Mesenchymal stem cell (in vitro differentiated cells and primary cell): ENCODE measurements around the gene CBL. TPM values are rescaled to one million over a fixed set of nuclear protein-coding genes. Genes with fewer than 3 reads are reported as not detected.

ENCODE experiments used
- DNase-seq: peaks from one replicate; pipeline ENCODE4 v3.0.0-alpha.2; 2013
- H2AFZ ChIP-seq: one replicate; pipeline ENCODE4 v1.6.1; 2013; ENCODE audit warnings: low read depth, mild to moderate bottlenecking, control low read depth, inconsistent platforms, low read length, moderate library complexity
- H2AK5ac ChIP-seq: 2 replicates; pipeline ENCODE4 v1.6.1; 2013; ENCODE audit warnings: low read length, moderate library complexity, mild to moderate bottlenecking, inconsistent platforms; ENCODE audit not compliant: severe bottlenecking
- H2BK120ac ChIP-seq: one replicate; pipeline ENCODE4 v1.6.1; 2013; ENCODE audit warnings: low read depth, mild to moderate bottlenecking, inconsistent platforms, low read length, moderate library complexity
- H2BK12ac ChIP-seq, 2 experiments: one replicate each; pipeline ENCODE4 v1.6.1; 2013; ENCODE audit warnings: inconsistent platforms in 2 of 2, low read length in 2 of 2, mild to moderate bottlenecking in 2 of 2, moderate library complexity in 2 of 2, control low read depth in 1 of 2
- H2BK15ac ChIP-seq: one replicate; pipeline ENCODE4 v1.6.1; 2013; ENCODE audit warnings: mild to moderate bottlenecking, low read depth, inconsistent platforms; ENCODE audit not compliant: poor library complexity, severe bottlenecking
- H2BK5ac ChIP-seq: 2 replicates; pipeline ENCODE4 v1.6.1; 2013; ENCODE audit warnings: low read depth, mild to moderate bottlenecking, low read length, control low read depth, inconsistent platforms; ENCODE audit not compliant: poor library complexity, severe bottlenecking
- H3K14ac ChIP-seq, 2 experiments: one replicate each; pipeline ENCODE4 v1.6.1; 2013; ENCODE audit warnings: inconsistent platforms in 2 of 2, low read length in 2 of 2, control low read depth in 1 of 2, mild to moderate bottlenecking in 1 of 2, moderate library complexity in 1 of 2
- H3K18ac ChIP-seq, 2 experiments: one replicate each; pipeline ENCODE4 v1.6.1; 2013; ENCODE audit warnings: inconsistent platforms in 2 of 2, low read length in 2 of 2, control low read depth in 1 of 2, low read depth in 1 of 2, mild to moderate bottlenecking in 1 of 2
- H3K23ac ChIP-seq, 2 experiments: one replicate each; pipeline ENCODE4 v1.6.1; 2013; ENCODE audit warnings: inconsistent platforms in 2 of 2, low read length in 2 of 2, mild to moderate bottlenecking in 2 of 2, moderate library complexity in 2 of 2, control low read depth in 1 of 2
- H3K27ac ChIP-seq: 2 replicates; pipeline ENCODE4 v1.5.1; 2013; ENCODE audit warnings: mild to moderate bottlenecking, moderate library complexity, low read length, control low read depth, inconsistent platforms; ENCODE audit not compliant: poor library complexity, severe bottlenecking
- H3K27me3 ChIP-seq, 2 experiments: 2 replicates each; pipeline versions ENCODE4 v1.6.1 to v1.7.0; 2013; ENCODE audit warnings: low read length in 2 of 2, mild to moderate bottlenecking in 2 of 2, moderate library complexity in 2 of 2, control low read depth in 1 of 2, inconsistent platforms in 1 of 2; ENCODE audit not compliant: control insufficient read depth in 1 of 2, insufficient read depth in 1 of 2
- H3K36me3 ChIP-seq, 2 experiments: 2 replicates each; pipeline versions ENCODE4 v1.6.1 to v1.7.0; 2013; ENCODE audit warnings: low read length in 2 of 2, control low read depth in 1 of 2, inconsistent platforms in 1 of 2, low read depth in 1 of 2, mild to moderate bottlenecking in 1 of 2; ENCODE audit not compliant: insufficient read depth in 2 of 2, control insufficient read depth in 1 of 2
- H3K4ac ChIP-seq, 2 experiments: one replicate each; pipeline ENCODE4 v1.6.1; 2013; ENCODE audit warnings: inconsistent platforms in 2 of 2, low read length in 2 of 2, mild to moderate bottlenecking in 2 of 2, moderate library complexity in 2 of 2, control low read depth in 1 of 2, low read depth in 1 of 2
- H3K4me1 ChIP-seq: 2 replicates; pipeline ENCODE4 v1.6.1; 2013; ENCODE audit warnings: low read depth, low read length, control low read depth; ENCODE audit not compliant: control insufficient read depth, insufficient read depth
- H3K4me2 ChIP-seq: 2 replicates; pipeline ENCODE4 v1.6.1; 2013; ENCODE audit warnings: low read length, mild to moderate bottlenecking, inconsistent platforms; ENCODE audit not compliant: poor library complexity, severe bottlenecking
- H3K4me3 ChIP-seq, 2 experiments: 2 replicates each; pipeline versions ENCODE4 v1.5.1 to v1.7.0; 2013; ENCODE audit warnings: low read length in 2 of 2, mild to moderate bottlenecking in 2 of 2, control low read depth in 1 of 2, low read depth in 1 of 2; ENCODE audit not compliant: insufficient read depth in 1 of 2
- H3K79me1 ChIP-seq: replicated peaks from 2 replicates; pipeline ENCODE4 v1.6.1; 2013; ENCODE audit warnings: mild to moderate bottlenecking, control low read depth, low read length, inconsistent platforms; ENCODE audit not compliant: poor library complexity, severe bottlenecking
- H3K9ac ChIP-seq: 2 replicates; pipeline ENCODE4 v1.7.0; 2013; ENCODE audit warnings: mild to moderate bottlenecking, low read length, moderate library complexity
- H3K9me3 ChIP-seq: 2 replicates; pipeline ENCODE4 v1.7.0; 2013; ENCODE audit warnings: mild to moderate bottlenecking, low read length; ENCODE audit not compliant: control insufficient read depth
- H4K8ac ChIP-seq: one replicate; pipeline ENCODE4 v1.6.1; 2013; ENCODE audit warnings: inconsistent platforms, mild to moderate bottlenecking, low read length, moderate library complexity
- H4K91ac ChIP-seq: one replicate; pipeline ENCODE4 v1.6.1; 2013; ENCODE audit warnings: mild to moderate bottlenecking, low read length, inconsistent platforms
- WGBS: methylation state at CpG from one replicate; pipeline ENCODE4 v1.1.7; 2013; ENCODE audit warnings: mixed read lengths; 5-methylcytosine and 5-hydroxymethylcytosine counted together
- polyA plus RNA-seq, 2 experiments: library from polyadenylated mRNA; stranded (reverse); fragments of 200-250 nt; gene quantifications; one replicate each; pipeline ENCODE4 v1.2.3, GENCODE V29; 2013

Gene CBL
- polyA plus RNA-seq (2013, experiment 1 of 2) = 14.9 TPM
- 14.8 TPM for polyA plus RNA-seq (2013, experiment 2 of 2)

DNA sequence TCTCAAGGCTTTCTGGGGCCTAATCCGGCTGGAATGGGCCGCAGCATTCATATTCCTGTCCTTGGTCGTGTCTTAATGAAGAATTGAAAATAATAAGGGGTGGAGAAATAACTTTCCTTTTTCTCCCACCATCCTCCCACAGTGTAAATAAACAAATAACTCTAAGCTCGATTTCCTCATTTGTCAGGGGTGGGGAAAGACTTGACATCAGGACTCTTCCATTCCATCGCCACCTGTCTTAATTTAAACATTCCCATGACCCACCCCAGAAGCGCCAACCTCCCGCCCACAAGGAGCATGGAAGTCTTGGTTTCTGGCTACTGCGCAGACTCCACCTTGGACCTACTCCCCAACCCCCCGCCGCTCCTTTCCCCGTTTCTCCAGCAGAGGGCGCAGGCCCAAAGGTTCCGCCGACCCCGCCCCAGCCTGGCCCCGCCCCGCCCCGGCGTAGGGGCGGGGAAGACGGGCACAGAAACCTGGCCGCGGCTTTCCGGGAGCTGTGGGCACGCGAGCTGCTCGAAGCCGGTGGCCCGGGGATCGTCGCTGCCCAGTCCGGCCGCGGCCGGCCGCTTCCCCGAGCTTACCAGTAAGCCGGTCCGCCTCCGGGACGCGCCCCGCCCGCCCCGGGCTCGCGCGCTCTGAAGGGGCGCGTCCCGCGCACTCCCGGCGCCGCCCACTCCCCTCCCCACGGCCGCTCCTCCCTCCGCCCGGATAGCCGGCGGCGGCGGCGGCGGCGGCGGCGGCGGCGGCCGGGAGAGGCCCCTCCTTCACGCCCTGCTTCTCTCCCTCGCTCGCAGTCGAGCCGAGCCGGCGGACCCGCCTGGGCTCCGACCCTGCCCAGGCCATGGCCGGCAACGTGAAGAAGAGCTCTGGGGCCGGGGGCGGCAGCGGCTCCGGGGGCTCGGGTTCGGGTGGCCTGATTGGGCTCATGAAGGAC is at the start of gene CBL:
Gene CBL, plus strand, starts transcription at position 766 of the 937 bp plus-strand sequence. Its CDS starts 79 bp downstream, at position 845.
- peak within 1 kb of the TSS; percentile 96 for H2BK15ac ChIP-seq
- H2BK12ac ChIP-seq = peak within 1 kb of the TSS in 1 of 2 experiments; percentile 80
- peak within 1 kb of the TSS; percentile 87 for H3K9ac ChIP-seq
- H2BK120ac ChIP-seq = peak within 1 kb of the TSS; percentile 71
- no peak within 1 kb of the TSS for H2AK5ac ChIP-seq
- H3K4me2 ChIP-seq = peak within 1 kb of the TSS; percentile 70
- peak; percentile 88 for DNase-seq
- H4K91ac ChIP-seq = peak within 1 kb of the TSS; percentile 44
- peak within 1 kb of the TSS; percentile 95 for H2BK5ac ChIP-seq
- peak within 1 kb of the TSS; percentile 94 for H2AFZ ChIP-seq
- no peaks in the 10 kb centered on the region for H3K36me3 ChIP-seq
- H3K4me1 ChIP-seq = peaks cover 4% of the 10 kb centered on the region
- H3K27ac ChIP-seq = peak within 1 kb of the TSS; percentile 23
- peak within 1 kb of the TSS; percentile 45 for H4K8ac ChIP-seq
- peak within 1 kb of the TSS; percentile 88 to 98 for H3K4me3 ChIP-seq
- H3K14ac ChIP-seq = peak within 1 kb of the TSS in 1 of 2 experiments; percentile 97
- WGBS = 2% methylated on average over 34 of the region's 88 CpGs
- H3K27me3 ChIP-seq = no peaks in the 10 kb centered on the region
- H3K79me1 ChIP-seq = no peaks in the 10 kb centered on the region
- peak within 1 kb of the TSS; percentile 46 to 67 for H3K4ac ChIP-seq
- peak within 1 kb of the TSS; percentile 37 to 98 for H3K23ac ChIP-seq
- peak within 1 kb of the TSS; percentile 90 to 94 for H3K18ac ChIP-seq
- H3K9me3 ChIP-seq = no peaks in the 10 kb centered on the region

DNA sequence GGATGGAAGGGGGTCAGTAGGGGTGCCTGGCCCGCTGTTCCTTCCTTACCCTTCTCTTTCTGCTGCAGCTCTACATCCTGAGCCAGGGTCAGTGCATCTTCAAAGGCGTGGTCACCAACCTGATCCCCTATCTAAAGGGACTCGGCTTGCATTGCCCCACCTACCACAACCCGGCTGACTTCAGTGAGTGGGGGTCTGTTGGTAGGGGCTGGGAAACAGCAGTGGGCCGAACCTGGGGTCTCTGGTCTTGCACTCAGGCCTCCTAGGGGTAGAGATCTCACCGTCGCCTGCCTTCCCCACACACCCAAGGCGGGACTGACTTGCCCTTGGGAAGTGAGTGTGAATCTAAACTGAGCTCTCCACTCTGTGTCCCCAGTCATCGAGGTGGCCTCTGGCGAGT is 49.6 kb upstream of the CBL start:
- Histone ChIP-seq H3K4me1 (no peaks in the 10 kb centered on the region), H3K27ac (no peak overlapping the region), H3K14ac (no peak overlapping the region), H3K4ac (no peak overlapping the region), H2BK15ac (no peak overlapping the region), H2AFZ (no peak overlapping the region), H3K4me3 (no peak overlapping the region), H3K27me3 (peaks cover 30 to 75% of the 10 kb centered on the region in 2 experiments), H3K23ac (no peak overlapping the region), H2BK120ac (no peak overlapping the region), H2AK5ac (no peak overlapping the region), H4K8ac (no peak overlapping the region), H2BK12ac (no peak overlapping the region), H3K18ac (no peak overlapping the region), H3K36me3 (no peaks in the 10 kb centered on the region), H3K9me3 (no peaks in the 10 kb centered on the region), H3K79me1 (no peaks in the 10 kb centered on the region), H2BK5ac (no peak overlapping the region), H3K4me2 (no peak overlapping the region), H4K91ac (no peak overlapping the region), H3K9ac (no peak overlapping the region)
- no peak for DNase-seq
- WGBS = 88% methylated on average over 6 of the region's 10 CpGs

DNA sequence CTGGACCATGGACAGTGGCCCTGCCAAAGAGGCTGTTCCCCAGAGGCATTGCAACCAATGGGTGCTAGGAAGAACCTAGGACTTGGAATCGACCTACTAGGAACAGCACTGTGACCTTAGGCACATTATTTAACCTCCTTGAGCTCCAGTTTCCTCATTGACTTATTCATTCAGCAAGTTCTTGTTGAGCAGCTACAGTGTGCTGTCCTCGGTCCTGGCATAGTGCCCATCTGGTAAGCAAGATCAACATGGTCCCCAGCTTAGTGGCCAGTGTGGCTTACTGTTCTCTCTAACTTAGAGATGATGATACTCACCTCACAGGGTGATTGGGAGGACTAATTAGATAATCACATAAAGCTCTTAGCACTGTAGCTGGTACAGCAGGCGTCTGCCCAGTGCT is 49.1 kb upstream of the CBL start:
- no peak overlapping the region for H4K91ac ChIP-seq
- H4K8ac ChIP-seq = no peak overlapping the region
- H2BK12ac ChIP-seq = no peak overlapping the region
- H3K4me3 ChIP-seq = no peak overlapping the region
- no peak overlapping the region for H3K4me2 ChIP-seq
- H3K4me1 ChIP-seq = no peaks in the 10 kb centered on the region
- no peak overlapping the region for H3K27ac ChIP-seq
- no peak for DNase-seq
- H3K36me3 ChIP-seq = no peaks in the 10 kb centered on the region
- H3K27me3 ChIP-seq = peaks cover 36 to 73% of the 10 kb centered on the region in 2 experiments
- H3K18ac ChIP-seq = no peak overlapping the region
- no peaks in the 10 kb centered on the region for H3K9me3 ChIP-seq
- no peak overlapping the region for H3K4ac ChIP-seq
- H3K23ac ChIP-seq = no peak overlapping the region
- no peak overlapping the region for H2BK5ac ChIP-seq
- no peak overlapping the region for H3K14ac ChIP-seq
- no peak overlapping the region for H3K9ac ChIP-seq
- H3K79me1 ChIP-seq = no peaks in the 10 kb centered on the region
- no peak overlapping the region for H2AFZ ChIP-seq
- H2BK120ac ChIP-seq = no peak overlapping the region
- no peak overlapping the region for H2AK5ac ChIP-seq
- 86% methylated on average over 2 of the region's 3 CpGs for WGBS
- H2BK15ac ChIP-seq = no peak overlapping the region

DNA sequence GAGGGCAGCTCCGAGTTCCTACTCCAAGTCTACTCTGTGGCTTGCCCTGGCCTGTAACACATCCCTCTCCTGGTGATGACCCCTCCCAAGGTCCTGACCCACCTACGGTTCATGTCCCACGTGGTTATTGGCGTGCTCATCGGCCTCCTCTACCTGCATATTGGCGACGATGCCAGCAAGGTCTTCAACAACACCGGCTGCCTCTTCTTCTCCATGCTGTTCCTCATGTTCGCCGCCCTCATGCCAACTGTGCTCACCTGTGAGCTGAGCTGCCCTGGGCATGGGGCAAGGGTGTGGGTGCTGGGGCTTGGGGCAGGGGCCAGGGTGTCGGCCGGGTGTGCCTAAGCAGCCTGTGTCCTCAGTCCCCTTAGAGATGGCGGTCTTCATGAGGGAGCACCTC is 47.7 kb upstream of the CBL start:
- H2BK12ac ChIP-seq = no peak overlapping the region
- 89% methylated on average over 13 of the region's 13 CpGs for WGBS
- H3K36me3 ChIP-seq = no peaks in the 10 kb centered on the region
- H2BK5ac ChIP-seq = no peak overlapping the region
- H2BK120ac ChIP-seq = no peak overlapping the region
- H3K27me3 ChIP-seq = peaks cover 38 to 65% of the 10 kb centered on the region in 2 experiments
- H2AK5ac ChIP-seq = no peak overlapping the region
- no peak overlapping the region for H4K8ac ChIP-seq
- no peaks in the 10 kb centered on the region for H3K4me1 ChIP-seq
- no peak overlapping the region for H3K27ac ChIP-seq
- H3K4me2 ChIP-seq = no peak overlapping the region
- no peaks in the 10 kb centered on the region for H3K9me3 ChIP-seq
- no peak overlapping the region for H4K91ac ChIP-seq
- no peak overlapping the region for H3K9ac ChIP-seq
- DNase-seq = no peak
- no peaks in the 10 kb centered on the region for H3K79me1 ChIP-seq
- no peak overlapping the region for H3K23ac ChIP-seq
- H3K18ac ChIP-seq = no peak overlapping the region
- no peak overlapping the region for H3K4ac ChIP-seq
- H3K4me3 ChIP-seq = no peak overlapping the region
- no peak overlapping the region for H2BK15ac ChIP-seq
- peak overlapping the region in 1 of 2 experiments; percentile 36 for H3K14ac ChIP-seq
- no peak overlapping the region for H2AFZ ChIP-seq
